PC-3 (cell line): ENCODE data around the gene SDHD. TPM values are rescaled to one million over a fixed set of nuclear protein-coding genes. Genes with fewer than 3 reads are reported as not detected.

ENCODE experiments used
- ATAC-seq: fragments of 200-7000 bp; cut with Tn5 transposase; 2 replicates; pipeline ENCODE4 v1.9.1; 2020; ENCODE audit warnings: mild to moderate bottlenecking, moderate library complexity
- Bru-seq: library from RNA; stranded (reverse); fragments of 400-500 nt; gene quantifications from one replicate; lab custom pipeline; 2021; lab: Mats Ljungman, UMichigan
- BruChase-seq, 2 experiments: library from RNA; stranded (reverse); fragments of 400-500 nt; gene quantifications; one replicate each; lab custom pipeline; 2021; lab: Mats Ljungman, UMichigan
- BruUV-seq: library from RNA; stranded (reverse); fragments of 400-500 nt; replicated peaks from 2 replicates; lab custom pipeline; 2021; lab: Mats Ljungman, UMichigan
- CTCF ChIA-PET: fragments of 300-600 bp; sonication (Branson Sonifier 250); formaldehyde crosslinking; loops from one replicate; lab custom pipeline; 2022; ENCODE audit warnings: antibody characterized with exemption; lab: Charles Lee
- POLR2A ChIA-PET: fragments of 300-600 bp; sonication (Branson Sonifier 250); formaldehyde crosslinking; loops from one replicate; lab custom pipeline; 2022; ENCODE audit warnings: antibody characterized with exemption; ENCODE audit not compliant: unreplicated experiment; lab: Charles Lee
- DNase-seq: peaks from one replicate; pipeline ENCODE4 v3.0.0-alpha.2; 2015
- H2AFZ ChIP-seq: fragments of 300-600 bp; sonication (generic); 2 replicates; pipeline ENCODE4 v1.6.0; 2016; ENCODE audit warnings: antibody characterized with exemption, low read length
- H3F3A ChIP-seq: fragments of 300-600 bp; sonication (generic); one replicate; pipeline ENCODE4 v1.6.0; 2017; ENCODE audit warnings: antibody characterized with exemption, low read length, control low read depth, mild to moderate bottlenecking; ENCODE audit not compliant: unreplicated experiment
- H3K27ac ChIP-seq: fragments of 300-600 bp; sonication (generic); 2 replicates; pipeline ENCODE4 v1.5.1; 2016; ENCODE audit warnings: mild to moderate bottlenecking, low read length
- H3K27me3 ChIP-seq: fragments of 300-600 bp; sonication (generic); 2 replicates; pipeline ENCODE4 v1.6.1; 2016; ENCODE audit warnings: low read length, mixed read lengths
- H3K36me3 ChIP-seq: fragments of 300-600 bp; sonication (generic); 2 replicates; pipeline ENCODE4 v1.6.1; 2016; ENCODE audit warnings: low read depth, mixed run types, low read length, mixed read lengths
- H3K4me1 ChIP-seq: fragments of 300-600 bp; sonication (generic); 2 replicates; pipeline ENCODE4 v1.5.1; 2016; ENCODE audit warnings: low read length; ENCODE audit not compliant: insufficient read depth
- H3K4me2 ChIP-seq: fragments of 300-600 bp; sonication (generic); 2 replicates; pipeline ENCODE4 v1.6.0; 2016; ENCODE audit warnings: low read length
- H3K4me3 ChIP-seq: fragments of 300-600 bp; sonication (generic); 2 replicates; pipeline ENCODE4 v1.5.1; 2016; ENCODE audit warnings: mild to moderate bottlenecking, low read length, mixed read lengths
- H3K79me2 ChIP-seq: fragments of 300-600 bp; sonication (generic); 2 replicates; pipeline ENCODE4 v1.6.1; 2017; ENCODE audit warnings: low read length, mixed read lengths
- H3K9ac ChIP-seq: fragments of 300-600 bp; sonication (generic); 2 replicates; pipeline ENCODE4 v1.6.0; 2016; ENCODE audit warnings: mild to moderate bottlenecking, low read length
- H3K9me2 ChIP-seq: fragments of 300-600 bp; sonication (generic); replicated peaks from 2 replicates; pipeline ENCODE4 v1.6.1; 2016; ENCODE audit warnings: mixed run types, low read length, mixed read lengths
- H3K9me3 ChIP-seq: fragments of 300-600 bp; sonication (generic); 2 replicates; pipeline ENCODE4 v1.6.1; 2016; ENCODE audit warnings: low read length, mixed read lengths
- H4K20me1 ChIP-seq: fragments of 300-600 bp; sonication (generic); 2 replicates; pipeline ENCODE4 v1.6.1; 2016; ENCODE audit warnings: low read length, mixed read lengths
- CTCF ChIP-seq: fragments of 300-600 bp; sonication (generic); conservative IDR thresholded peaks from 2 replicates; pipeline ENCODE4 v1.5.1; 2017; ENCODE audit warnings: antibody characterized with exemption, low read depth, mild to moderate bottlenecking, low read length
- EZH2 ChIP-seq: fragments of 300-600 bp; sonication (generic); IDR thresholded peaks from one replicate; pipeline ENCODE4 v1.6.1; 2017; ENCODE audit warnings: antibody characterized with exemption, mild to moderate bottlenecking, low read length; ENCODE audit not compliant: unreplicated experiment
- EZH2phosphoT487 ChIP-seq: fragments of 300-600 bp; sonication (generic); IDR thresholded peaks from 2 replicates; pipeline ENCODE4 v1.6.1; 2018; ENCODE audit warnings: mild to moderate bottlenecking, antibody characterized with exemption, low read length, borderline replicate concordance
- intact Hi-C: fragments of 100-400 bp; cut with micrococcal nuclease; formaldehyde crosslinking; loops from 2 replicates; pipeline ENCODE4 v1.9.0; 2023
- long read RNA-seq: library from polyadenylated mRNA; unstranded; transcript quantifications from one replicate; pipeline ENCODE4 v2.0.0, GENCODE V29; 2021; ENCODE audit not compliant: unreplicated experiment
- total RNA-seq: library from RNA; depleted of rRNA; stranded (reverse); fragments of >200 nt; gene quantifications from 2 replicates; pipeline ENCODE4 v1.2.3, GENCODE V29; 2014; rRNA removed

SDHD gene
- total RNA-seq = 139 and 184 TPM in 2 replicates
- percentile 90 among the genes with signal in this experiment for Bru-seq, nascent RNA
- BruChase-seq, experiment 1, labeled RNA remaining after a 6-hour chase = percentile 99 among the genes with signal in this experiment
- percentile 98 among the genes with signal in this experiment for BruChase-seq, experiment 2, labeled RNA remaining after a 2-hour chase
- long read RNA-seq, transcript SDHD-201 (4 exons, 1,439 nt) = major isoform, 221 of 229 reads
- long read RNA-seq, partial matches to known transcripts = 2 of 229 reads
- long read RNA-seq, other reads (novel, unspliced or antisense) = 4 of 229 reads

- CTCF ChIA-PET = interaction anchor here (0.5 kb wide), 1 partner anchor 77 kb away, joined by 3 read pairs; no protein-coding TSS in a partner anchor
- peak within 1 kb of the TSS; percentile 75 for H2AFZ ChIP-seq
- intact Hi-C loops = loop anchor here (1.0 to 10.0 kb wide), 5 partner anchors 12 to 209 kb away; partner anchors contain the start of genes CFAP68, FDXACB1, NKAPD1 and PIH1D2
These were observed at the start of gene SDHD, which contains the start of gene TIMM8B for GRCh38 chr11:112086422-112087191. TSS of gene SDHD (plus strand) at chr11:112086873. CDS start at chr11:112086908, 35 bp downstream. TSS of gene TIMM8B (minus strand) at chr11:112086756. CDS start at chr11:112086723, 33 bp downstream.

GRCh38 chr11:112037527-112037926 lies 49.1 kb upstream of the SDHD start:
- DNase-seq (no peak), ATAC-seq (no peak)
- no peak overlapping the region for H3K4me2 ChIP-seq
- no peak overlapping the region for H3K4me3 ChIP-seq
- H3K9me3 ChIP-seq = no peaks in the 10 kb centered on the region
- H3K4me1 ChIP-seq = peaks cover 7% of the 10 kb centered on the region
- no peak overlapping the region for H3K27ac ChIP-seq
- H3K79me2 ChIP-seq = no peaks in the 10 kb centered on the region
- TF ChIP-seq CTCF (no peak), EZH2phosphoT487 (no peak), EZH2 (no peak)
- H3K9me2 ChIP-seq = no peaks in the 10 kb centered on the region
- intact Hi-C loops = no loop called here
- ChIA-PET CTCF (no interaction called here), POLR2A (no interaction called here)
- H3K27me3 ChIP-seq = no peaks in the 10 kb centered on the region
- H2AFZ ChIP-seq = no peak overlapping the region
- peaks cover 6% of the 10 kb centered on the region for H3F3A ChIP-seq
- peaks cover 56% of the 10 kb centered on the region for H3K36me3 ChIP-seq
- no TSS peak for BruUV-seq
- H3K9ac ChIP-seq = no peak overlapping the region
- H4K20me1 ChIP-seq = no peaks in the 10 kb centered on the region

More at GRCh38 chr11:112086422-112087191, at the start of gene SDHD, which contains the start of gene TIMM8B:
- H3K4me1 ChIP-seq = peaks cover 41% of the 10 kb centered on the region
- DNase-seq = peak; percentile 99
- 0 out of 2 replicates have a peak, but pooled peaks have one; percentile 12 for TF ChIP-seq CTCF
- TF ChIP-seq EZH2 = no peak
- peaks cover 5% of the 10 kb centered on the region for H3F3A ChIP-seq
- H3K9ac ChIP-seq = peak within 1 kb of the TSS; percentile 94
- H3K4me3 ChIP-seq = peak within 1 kb of the TSS; percentile 88
- no peaks in the 10 kb centered on the region for H3K9me3 ChIP-seq
- peak within 1 kb of the TSS; percentile 88 for H3K4me2 ChIP-seq
- ATAC-seq = peak; percentile 90
- H3K9me2 ChIP-seq = no peaks in the 10 kb centered on the region
- BruUV-seq = no TSS peak
- no peaks in the 10 kb centered on the region for H3K27me3 ChIP-seq
- peaks cover 66% of the 10 kb centered on the region for H3K36me3 ChIP-seq
- no peaks in the 10 kb centered on the region for H4K20me1 ChIP-seq
- peaks cover 82% of the 10 kb centered on the region for H3K79me2 ChIP-seq
- POLR2A ChIA-PET = interaction anchor here (0.5 to 1.0 kb wide), 4 partner anchors 13 to 160 kb away, joined by 3 to 13 read pairs (median 8); no protein-coding TSS in a partner anchor
- H3K27ac ChIP-seq = peak within 1 kb of the TSS; percentile 49
